Neural progenitor cell (in vitro differentiated cells): Measurements from ENCODE around the gene HSD17B14. TPM values are rescaled to one million over a fixed set of nuclear protein-coding genes. Genes with fewer than 3 reads are reported as not detected.
A peak's percentile ranks its signal among the peaks of the same experiment; 100 is the strongest.
"Not testable (repeated sequence)": the region's sequence is repeated elsewhere in the genome, so short reads cannot be mapped to it uniquely, and the experiment has no call there.

ENCODE experiments used
- DNase-seq: peaks from one replicate; pipeline ENCODE4 v3.0.0-alpha.2; 2016; ENCODE audit warnings: low spot score
- H2AFZ ChIP-seq: fragments of 200-600 bp; sonication (generic); replicated peaks from 2 replicates; pipeline ENCODE4 v1.6.1; 2016; ENCODE audit warnings: antibody characterized with exemption
- H3F3A ChIP-seq: fragments of 200-600 bp; sonication (generic); 2 replicates; pipeline ENCODE4 v1.6.1; 2016; ENCODE audit warnings: antibody characterized with exemption, low read depth
- H3K27ac ChIP-seq: fragments of 200-600 bp; sonication (generic); 2 replicates; pipeline ENCODE4 v1.5.1; 2016; ENCODE audit warnings: mild to moderate bottlenecking
- H3K27me3 ChIP-seq: fragments of 200-600 bp; sonication (generic); 2 replicates; pipeline ENCODE4 v1.6.1; 2016; ENCODE audit warnings: mild to moderate bottlenecking, moderate library complexity
- H3K36me3 ChIP-seq: fragments of 200-600 bp; sonication (generic); 2 replicates; pipeline ENCODE4 v1.5.1; 2016
- H3K4me1 ChIP-seq: fragments of 200-600 bp; sonication (generic); 2 replicates; pipeline ENCODE4 v1.6.1; 2016; ENCODE audit warnings: mixed run types
- H3K4me2 ChIP-seq: fragments of 200-600 bp; sonication (generic); 2 replicates; pipeline ENCODE4 v1.6.1; 2016
- H3K4me3 ChIP-seq: fragments of 200-600 bp; sonication (generic); 2 replicates; pipeline ENCODE4 v1.5.1; 2016
- H3K79me2 ChIP-seq: fragments of 200-600 bp; sonication (generic); 2 replicates; pipeline ENCODE4 v1.6.1; 2016; ENCODE audit warnings: low read depth
- H3K9ac ChIP-seq: fragments of 200-600 bp; sonication (generic); 2 replicates; pipeline ENCODE4 v1.6.1; 2016
- H3K9me3 ChIP-seq: fragments of 200-600 bp; sonication (generic); 2 replicates; pipeline ENCODE4 v1.5.1; 2016; ENCODE audit warnings: low read depth
- H4K20me1 ChIP-seq: fragments of 200-600 bp; sonication (generic); 2 replicates; pipeline ENCODE4 v1.6.1; 2016; ENCODE audit warnings: low read depth
- H3K27ac Mint-ChIP-seq: 3 replicates; pipeline ENCODE4 v1.8.0; 2021; ENCODE audit warnings: mixed read lengths
- H3K27me3 Mint-ChIP-seq: 2 replicates; pipeline ENCODE4 v1.8.0; 2022; ENCODE audit warnings: low read depth, mild to moderate bottlenecking, inconsistent platforms, moderate library complexity, mixed read lengths; ENCODE audit not compliant: insufficient read depth
- H3K36me3 Mint-ChIP-seq: 3 replicates; pipeline ENCODE4 v1.8.0; 2021; ENCODE audit warnings: mixed read lengths
- H3K4me1 Mint-ChIP-seq: 3 replicates; pipeline ENCODE4 v1.8.0; 2021; ENCODE audit warnings: mixed read lengths
- H3K4me3 Mint-ChIP-seq: 3 replicates; pipeline ENCODE4 v1.8.0; 2021; ENCODE audit warnings: mild to moderate bottlenecking, moderate library complexity, mixed read lengths
- H3K9me3 Mint-ChIP-seq: 3 replicates; pipeline ENCODE4 v1.8.0; 2020; ENCODE audit warnings: mixed read lengths
- EZH2 ChIP-seq: fragments of 200-600 bp; sonication (generic); IDR thresholded peaks from 2 replicates; pipeline ENCODE4 v1.6.1; 2017; ENCODE audit warnings: antibody characterized with exemption, mild to moderate bottlenecking, moderate library complexity
- EZH2phosphoT487 ChIP-seq: fragments of 200-600 bp; sonication (generic); IDR thresholded peaks from 2 replicates; pipeline ENCODE4 v1.6.1; 2017; ENCODE audit warnings: antibody characterized with exemption
- total RNA-seq: library from RNA; depleted of rRNA; stranded (reverse); fragments of >200 nt; gene quantifications from 2 replicates; pipeline ENCODE4 v1.2.3, GENCODE V29; 2015; ENCODE audit warnings: low replicate concordance
- TF ChIP-seq, protein P1 (sequence below): fragments of 200-600 bp; sonication (generic); IDR thresholded peaks from 2 replicates; pipeline ENCODE4 v1.5.1; 2017; ENCODE audit warnings: antibody characterized with exemption, mild to moderate bottlenecking

Gene HSD17B14
- 11.2 and 27.6 TPM in 2 replicates for total RNA-seq

DNA sequence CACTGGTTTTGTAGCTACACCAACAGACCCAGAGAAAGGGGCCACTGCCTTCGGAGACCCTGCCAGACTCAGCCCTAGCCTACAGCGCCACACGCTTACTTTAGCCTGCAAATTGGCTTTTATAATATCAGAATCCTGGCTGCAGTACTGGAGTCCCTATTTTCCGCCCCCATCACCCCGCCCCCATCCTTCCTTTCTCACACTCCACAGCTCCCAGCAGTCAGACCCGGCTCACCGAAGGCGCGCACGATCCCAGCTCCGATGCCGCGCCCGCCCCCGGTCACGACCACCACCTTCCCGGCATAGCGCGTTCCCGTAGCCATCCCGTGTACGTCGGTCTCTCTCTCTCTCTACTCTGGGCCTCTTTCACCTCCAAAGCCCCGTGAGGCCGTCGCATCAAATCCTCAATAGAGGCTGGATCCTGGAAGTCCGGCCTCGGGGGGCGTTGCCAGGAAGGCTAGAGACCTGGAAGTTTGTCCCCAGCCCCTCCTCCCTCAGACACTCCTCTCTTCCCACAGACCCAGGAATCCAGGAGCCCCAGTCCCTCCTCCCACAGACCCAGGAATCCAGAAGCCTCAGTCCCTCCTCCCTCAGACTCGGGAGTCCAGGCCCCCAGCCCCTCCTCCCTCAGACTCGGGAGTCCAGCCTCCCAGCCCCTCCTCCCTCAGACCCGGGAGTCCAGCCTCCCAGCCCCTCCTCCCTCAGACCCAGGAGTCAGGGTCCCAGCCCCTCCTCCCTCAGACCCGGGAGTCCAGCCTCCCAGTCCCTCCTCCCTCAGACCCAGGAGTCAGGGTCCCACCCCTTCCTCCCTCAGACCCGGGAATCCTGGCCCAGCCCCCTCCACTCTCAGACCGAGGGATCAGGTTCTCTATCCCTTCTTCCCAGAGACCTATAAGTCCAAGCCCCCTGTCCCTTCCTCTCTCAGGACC is at the start of gene HSD17B14:
HSD17B14 (minus strand) TSS at position 403 of the 929 bp plus-strand sequence; CDS start at position 323, 80 bp downstream.
- Histone ChIP-seq H2AFZ (peak within 1 kb of the TSS; percentile 43), H3K4me2 (peak within 1 kb of the TSS; percentile 87)
- peaks cover 14% of the 10 kb centered on the region for H3K36me3 Mint-ChIP-seq

DNA sequence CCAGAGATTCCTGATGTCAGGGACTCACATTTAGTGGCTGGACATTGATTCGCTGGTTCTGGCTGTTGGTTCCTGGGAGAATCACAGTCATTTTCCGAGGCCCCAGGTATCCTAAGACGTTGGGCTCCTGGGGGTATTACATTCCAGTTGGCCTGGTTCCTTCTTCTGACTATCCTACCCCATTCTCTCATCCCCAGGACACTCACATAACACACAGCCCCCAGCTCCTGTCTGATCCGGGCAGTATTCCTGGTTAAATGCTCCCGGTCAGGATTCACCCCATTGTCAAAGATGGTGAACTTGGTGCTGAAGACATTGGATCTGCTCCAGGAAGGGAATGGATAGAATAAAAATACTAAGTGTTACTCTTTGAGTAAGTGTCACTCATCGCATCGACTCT is 47.4 kb upstream of the HSD17B14 start:
- H3K27me3 Mint-ChIP-seq: peaks cover 10% of the 10 kb centered on the region
- TF ChIP-seq, protein P1, sequence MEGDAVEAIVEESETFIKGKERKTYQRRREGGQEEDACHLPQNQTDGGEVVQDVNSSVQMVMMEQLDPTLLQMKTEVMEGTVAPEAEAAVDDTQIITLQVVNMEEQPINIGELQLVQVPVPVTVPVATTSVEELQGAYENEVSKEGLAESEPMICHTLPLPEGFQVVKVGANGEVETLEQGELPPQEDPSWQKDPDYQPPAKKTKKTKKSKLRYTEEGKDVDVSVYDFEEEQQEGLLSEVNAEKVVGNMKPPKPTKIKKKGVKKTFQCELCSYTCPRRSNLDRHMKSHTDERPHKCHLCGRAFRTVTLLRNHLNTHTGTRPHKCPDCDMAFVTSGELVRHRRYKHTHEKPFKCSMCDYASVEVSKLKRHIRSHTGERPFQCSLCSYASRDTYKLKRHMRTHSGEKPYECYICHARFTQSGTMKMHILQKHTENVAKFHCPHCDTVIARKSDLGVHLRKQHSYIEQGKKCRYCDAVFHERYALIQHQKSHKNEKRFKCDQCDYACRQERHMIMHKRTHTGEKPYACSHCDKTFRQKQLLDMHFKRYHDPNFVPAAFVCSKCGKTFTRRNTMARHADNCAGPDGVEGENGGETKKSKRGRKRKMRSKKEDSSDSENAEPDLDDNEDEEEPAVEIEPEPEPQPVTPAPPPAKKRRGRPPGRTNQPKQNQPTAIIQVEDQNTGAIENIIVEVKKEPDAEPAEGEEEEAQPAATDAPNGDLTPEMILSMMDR: no peak
- H3K4me1 ChIP-seq: peaks cover 9% of the 10 kb centered on the region
- H2AFZ ChIP-seq: no peak overlapping the region
- H3K27ac ChIP-seq: no peak overlapping the region
- no peaks in the 10 kb centered on the region for H3K27me3 ChIP-seq
- H3K36me3 ChIP-seq: no peaks in the 10 kb centered on the region
- peaks cover 16% of the 10 kb centered on the region for H3K9me3 Mint-ChIP-seq
- no peak for DNase-seq
- H3K27ac Mint-ChIP-seq: no peak overlapping the region
- no peaks in the 10 kb centered on the region for H4K20me1 ChIP-seq
- no peak overlapping the region for H3K4me3 ChIP-seq
- H3K4me2 ChIP-seq: no peak overlapping the region
- peaks cover 2% of the 10 kb centered on the region for H3K36me3 Mint-ChIP-seq
- no peaks in the 10 kb centered on the region for H3K9me3 ChIP-seq
- no peaks in the 10 kb centered on the region for H3K79me2 ChIP-seq
- H3F3A ChIP-seq: peaks cover 12% of the 10 kb centered on the region
- no peak overlapping the region for H3K9ac ChIP-seq
- H3K4me1 Mint-ChIP-seq: peaks cover 10% of the 10 kb centered on the region
- H3K4me3 Mint-ChIP-seq: no peak overlapping the region

More for the DNA sequence above, at the start of gene HSD17B14:
- TF ChIP-seq, protein P1: no peak
- no peak for TF ChIP-seq EZH2phosphoT487
- TF ChIP-seq EZH2: peak; percentile 20
- peak within 1 kb of the TSS; percentile 68 for H3K27ac Mint-ChIP-seq
- peaks cover 27% of the 10 kb centered on the region for H3K4me1 Mint-ChIP-seq
- Histone ChIP-seq H3K27ac (peak within 1 kb of the TSS; percentile 75), H3K9me3 (no peaks in the 10 kb centered on the region), H4K20me1 (no peaks in the 10 kb centered on the region), H3K9ac (no peak within 1 kb of the TSS), H3K36me3 (no peaks in the 10 kb centered on the region), H3K4me1 (no peaks in the 10 kb centered on the region), H3K4me3 (peak within 1 kb of the TSS; percentile 53), H3K27me3 (no peaks in the 10 kb centered on the region), H3F3A (peaks cover 27% of the 10 kb centered on the region), H3K79me2 (no peaks in the 10 kb centered on the region)
- peaks cover 2% of the 10 kb centered on the region for H3K27me3 Mint-ChIP-seq
- H3K4me3 Mint-ChIP-seq: peak within 1 kb of the TSS; percentile 88
- no peaks in the 10 kb centered on the region for H3K9me3 Mint-ChIP-seq
- peak; percentile 91 for DNase-seq

DNA sequence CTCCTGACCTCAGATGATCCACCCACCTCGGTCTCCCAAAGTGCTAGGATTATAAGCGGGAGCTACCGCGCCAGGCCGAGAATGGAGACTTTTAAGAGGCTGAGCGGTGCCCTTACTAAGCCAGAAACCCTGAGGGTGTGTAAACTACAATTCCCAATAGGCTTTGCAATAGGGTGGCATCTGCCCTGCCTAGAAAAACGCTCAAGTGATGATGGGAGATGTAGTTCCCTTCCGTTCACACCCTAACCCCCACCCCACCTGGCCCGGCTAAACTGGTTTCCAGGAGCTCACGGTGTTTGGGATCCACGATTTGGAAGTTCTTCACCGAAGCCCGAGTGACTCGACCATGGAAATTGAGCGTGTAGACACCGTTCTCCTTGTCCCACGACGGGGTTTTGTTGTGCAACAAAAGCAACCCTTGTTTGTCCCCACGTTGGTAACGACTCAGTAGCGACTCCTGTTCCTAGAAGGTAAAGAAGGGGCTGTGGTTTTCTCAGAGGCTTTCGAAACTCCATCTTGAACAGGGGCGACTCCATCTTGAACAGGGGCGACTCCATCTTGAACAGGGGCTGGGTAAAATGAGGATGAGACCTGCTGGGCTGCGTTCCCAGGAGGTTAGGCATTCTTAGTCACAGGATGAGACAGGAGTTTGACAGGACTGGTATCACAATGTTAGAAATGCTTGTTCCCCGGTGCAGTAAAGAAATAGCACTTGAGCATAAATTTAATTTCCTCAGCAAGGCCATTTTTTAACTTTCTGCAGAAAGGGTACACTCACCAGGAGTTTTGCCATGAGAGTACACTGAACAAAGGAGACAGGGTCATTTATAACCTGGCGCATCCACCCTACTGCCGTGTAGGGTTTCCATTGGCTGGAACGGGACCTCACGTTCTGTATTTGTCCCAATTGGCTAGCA is 45.7 kb upstream of the HSD17B14 start:
- peaks cover 12% of the 10 kb centered on the region for H3F3A ChIP-seq
- H3K36me3 ChIP-seq: no peaks in the 10 kb centered on the region
- no peak overlapping the region for H3K4me2 ChIP-seq
- peaks cover 9% of the 10 kb centered on the region for H3K4me1 ChIP-seq
- peaks cover 13% of the 10 kb centered on the region for H3K4me1 Mint-ChIP-seq
- peak overlapping the region; percentile 44 for H3K4me3 Mint-ChIP-seq
- no peaks in the 10 kb centered on the region for H3K9me3 ChIP-seq
- H4K20me1 ChIP-seq: no peaks in the 10 kb centered on the region
- TF ChIP-seq EZH2phosphoT487 (no peak), EZH2 (no peak)
- TF ChIP-seq, protein P1: no peak
- H3K4me3 ChIP-seq: no peak overlapping the region
- H3K9me3 Mint-ChIP-seq: peaks cover 16% of the 10 kb centered on the region
- H3K9ac ChIP-seq: no peak overlapping the region
- DNase-seq: peak; percentile 74
- no peaks in the 10 kb centered on the region for H3K27me3 ChIP-seq
- peaks cover 7% of the 10 kb centered on the region for H3K27me3 Mint-ChIP-seq
- H3K36me3 Mint-ChIP-seq: peaks cover 6% of the 10 kb centered on the region
- H3K79me2 ChIP-seq: no peaks in the 10 kb centered on the region
- H2AFZ ChIP-seq: peak overlapping the region; percentile 21
- no peak overlapping the region for H3K27ac ChIP-seq
- H3K27ac Mint-ChIP-seq: no peak overlapping the region

GRCh38 chr19:48879696-48880095 is 43.4 kb upstream of the HSD17B14 start:
- not testable (repeated sequence) for H3K4me3 ChIP-seq, H3K36me3 ChIP-seq, H3K4me3 Mint-ChIP-seq, H3K4me1 ChIP-seq, H3K27ac ChIP-seq, H3K27ac Mint-ChIP-seq, H3K9ac ChIP-seq, H3K27me3 ChIP-seq, H2AFZ ChIP-seq, H3K79me2 ChIP-seq, H3K9me3 ChIP-seq, H3K27me3 Mint-ChIP-seq
- peaks cover 11% of the 10 kb centered on the region for H4K20me1 ChIP-seq
- peaks cover 27% of the 10 kb centered on the region for H3K4me1 Mint-ChIP-seq
- H3K9me3 Mint-ChIP-seq: peaks cover 13% of the 10 kb centered on the region
- peaks cover 12% of the 10 kb centered on the region for H3F3A ChIP-seq
- H3K36me3 Mint-ChIP-seq: peaks cover 11% of the 10 kb centered on the region
- peak; percentile 58 for DNase-seq
- peak overlapping the region; percentile 4 for H3K4me2 ChIP-seq
